Activated CD8-positive, alpha-beta T cell treated with anti-CD3 and anti-CD28 coated beads for 36 hours (primary cell): ENCODE measurements around the gene PRKAR2B. TPM values are rescaled to one million over a fixed set of nuclear protein-coding genes. Genes with fewer than 3 reads are reported as not detected.

Experiments
- ATAC-seq: fragments of 200-7000 bp; cut with Tn5 transposase; one replicate; pipeline ENCODE4 v1.10.0; 2021; ENCODE audit warnings: mild to moderate bottlenecking, moderate library complexity
- CTCF ChIA-PET: fragments of 350-600 bp; sonication (Branson Sonifier 250); formaldehyde crosslinking; loops from one replicate; lab custom pipeline; 2021; ENCODE audit warnings: antibody characterized with exemption; lab: Charles Lee
- POLR2A ChIA-PET: fragments of 350-600 bp; sonication (Branson Sonifier 250); formaldehyde crosslinking; loops from one replicate; lab custom pipeline; 2021; ENCODE audit warnings: antibody characterized with exemption; lab: Charles Lee
- DNase-seq: peaks from one replicate; pipeline ENCODE4 v3.0.0-alpha.2; 2020
- H3K27ac Mint-ChIP-seq: one replicate; pipeline ENCODE4 v1.8.0; 2021; ENCODE audit warnings: mild to moderate bottlenecking, mixed read lengths
- H3K27me3 Mint-ChIP-seq: one replicate; pipeline ENCODE4 v1.8.0; 2021; ENCODE audit warnings: mixed read lengths
- H3K36me3 Mint-ChIP-seq: one replicate; pipeline ENCODE4 v1.8.0; 2021; ENCODE audit warnings: low read depth, mixed read lengths
- H3K4me1 Mint-ChIP-seq: one replicate; pipeline ENCODE4 v1.8.0; 2021; ENCODE audit warnings: low read depth, mixed read lengths
- H3K4me3 Mint-ChIP-seq: one replicate; pipeline ENCODE4 v1.8.0; 2021; ENCODE audit warnings: mild to moderate bottlenecking, moderate library complexity, mixed read lengths
- H3K9me3 Mint-ChIP-seq: one replicate; pipeline ENCODE4 v1.8.0; 2021; ENCODE audit warnings: mixed read lengths
- intact Hi-C: fragments of 100-400 bp; cut with micrococcal nuclease; formaldehyde crosslinking; loops from one replicate; pipeline ENCODE4 v1.10.0; 2022
- total RNA-seq, 2 experiments: library from RNA; stranded (reverse); gene quantifications; one replicate each; pipeline ENCODE4 v1.2.3, GENCODE V29; 2021
- TF ChIP-seq, protein P1 (sequence below): fragments of 200-600 bp; IDR thresholded peaks from one replicate; pipeline ENCODE4 v1.8.0; 2022; ENCODE audit warnings: antibody characterized with exemption, mild to moderate bottlenecking

Gene PRKAR2B
- total RNA-seq, 2 experiments from 2014 or later, result 1.1 to 1.3 TPM

DNA sequence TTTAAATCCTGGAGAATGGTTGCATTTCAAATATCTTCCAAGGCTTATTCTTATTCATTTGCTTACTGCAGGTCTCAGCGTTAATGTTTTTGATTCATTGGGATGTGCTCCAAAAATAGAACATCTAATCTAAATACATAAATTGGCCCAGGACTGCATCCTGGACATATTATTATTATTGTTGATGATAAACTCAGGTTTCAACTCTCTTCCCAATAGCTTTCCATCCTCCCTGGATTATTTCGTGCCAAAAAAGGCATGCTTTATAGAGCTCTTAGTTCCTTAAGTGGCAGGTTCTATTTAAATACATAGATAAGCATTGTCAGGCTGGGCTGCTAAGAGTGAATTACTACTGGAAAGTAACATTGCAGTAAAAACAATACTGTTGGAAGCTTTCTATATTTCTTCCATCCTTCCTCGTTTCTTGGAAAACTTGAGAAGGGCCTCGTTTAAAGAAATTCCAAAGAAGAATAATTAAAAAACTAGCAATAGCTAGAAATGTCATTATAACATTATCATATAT, 14.7 kb upstream of the PRKAR2B start:
- TF ChIP-seq, protein P1, sequence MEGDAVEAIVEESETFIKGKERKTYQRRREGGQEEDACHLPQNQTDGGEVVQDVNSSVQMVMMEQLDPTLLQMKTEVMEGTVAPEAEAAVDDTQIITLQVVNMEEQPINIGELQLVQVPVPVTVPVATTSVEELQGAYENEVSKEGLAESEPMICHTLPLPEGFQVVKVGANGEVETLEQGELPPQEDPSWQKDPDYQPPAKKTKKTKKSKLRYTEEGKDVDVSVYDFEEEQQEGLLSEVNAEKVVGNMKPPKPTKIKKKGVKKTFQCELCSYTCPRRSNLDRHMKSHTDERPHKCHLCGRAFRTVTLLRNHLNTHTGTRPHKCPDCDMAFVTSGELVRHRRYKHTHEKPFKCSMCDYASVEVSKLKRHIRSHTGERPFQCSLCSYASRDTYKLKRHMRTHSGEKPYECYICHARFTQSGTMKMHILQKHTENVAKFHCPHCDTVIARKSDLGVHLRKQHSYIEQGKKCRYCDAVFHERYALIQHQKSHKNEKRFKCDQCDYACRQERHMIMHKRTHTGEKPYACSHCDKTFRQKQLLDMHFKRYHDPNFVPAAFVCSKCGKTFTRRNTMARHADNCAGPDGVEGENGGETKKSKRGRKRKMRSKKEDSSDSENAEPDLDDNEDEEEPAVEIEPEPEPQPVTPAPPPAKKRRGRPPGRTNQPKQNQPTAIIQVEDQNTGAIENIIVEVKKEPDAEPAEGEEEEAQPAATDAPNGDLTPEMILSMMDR, result no peak
- POLR2A ChIA-PET, result no interaction called here
- intact Hi-C loops, result no loop called here

DNA sequence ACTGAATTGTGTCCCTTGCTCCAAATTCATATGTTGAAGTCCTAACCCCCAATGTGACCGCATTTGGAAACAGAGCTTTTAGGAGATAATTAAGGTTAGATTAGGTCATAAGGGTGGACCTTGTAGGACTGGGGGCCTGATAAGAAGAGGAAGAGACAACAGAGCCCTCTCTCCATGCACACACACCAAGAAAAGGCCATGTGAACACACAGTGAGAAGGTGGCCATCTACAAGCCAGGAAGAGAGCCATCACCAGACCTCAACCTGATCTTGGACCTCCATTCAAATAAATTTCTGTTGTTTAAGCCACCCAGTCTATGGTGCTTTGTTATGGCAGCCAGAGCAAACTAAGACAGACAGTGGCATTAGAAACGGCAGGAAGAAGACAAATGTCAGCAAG, 12.5 kb upstream of the PRKAR2B start:
- intact Hi-C loops, result no loop called here
- Mint-ChIP-seq H3K27ac (no peak overlapping the region), H3K9me3 (peaks cover 3% of the 10 kb centered on the region), H3K4me3 (no peak overlapping the region), H3K4me1 (no peaks in the 10 kb centered on the region), H3K27me3 (no peaks in the 10 kb centered on the region), H3K36me3 (no peaks in the 10 kb centered on the region)
- TF ChIP-seq, protein P1, result no peak
- POLR2A ChIA-PET, result no interaction called here
- CTCF ChIA-PET, result no interaction called here
- ATAC-seq, result no peak
- no peak for DNase-seq

More for the DNA sequence above, 14.7 kb upstream of the PRKAR2B start:
- no peak for DNase-seq
- ATAC-seq, result no peak
- Mint-ChIP-seq H3K36me3 (no peaks in the 10 kb centered on the region), H3K4me1 (no peaks in the 10 kb centered on the region), H3K4me3 (no peak overlapping the region), H3K9me3 (no peaks in the 10 kb centered on the region), H3K27me3 (no peaks in the 10 kb centered on the region), H3K27ac (no peak overlapping the region)
- CTCF ChIA-PET, result no interaction called here

DNA sequence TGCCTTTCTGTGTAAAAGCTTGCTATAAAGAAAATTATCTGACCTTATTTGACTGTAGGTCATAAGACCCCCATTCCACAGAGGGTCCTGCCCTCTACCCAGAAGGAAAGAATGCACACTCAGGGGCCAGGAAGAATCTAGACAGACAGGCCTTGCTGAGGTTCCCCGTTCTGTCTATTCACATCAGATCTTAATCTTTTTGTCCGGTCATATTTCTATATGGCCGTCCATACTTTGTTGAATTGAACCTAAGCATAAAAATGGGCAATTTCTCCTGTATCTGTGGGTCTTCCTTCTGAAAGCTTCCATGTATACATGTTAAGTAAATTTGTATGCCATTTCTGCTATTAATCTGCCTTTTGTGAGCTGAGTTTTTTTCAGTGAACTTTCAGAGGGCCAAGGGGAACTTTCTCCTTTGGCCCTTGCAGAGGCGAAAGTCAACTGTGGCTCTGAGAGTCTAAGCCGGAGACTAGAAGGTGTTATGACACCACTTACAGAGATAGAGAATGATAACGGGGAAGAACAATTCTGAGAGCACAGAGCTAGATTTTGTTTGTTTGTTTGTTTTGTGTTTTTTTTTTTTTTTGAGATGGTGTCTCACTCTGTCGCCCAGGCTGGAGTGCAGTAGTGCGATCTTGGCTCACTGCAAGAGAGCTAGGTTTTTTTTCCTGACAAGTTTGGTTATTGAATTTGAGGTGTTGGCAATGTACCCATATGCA, 11.6 kb upstream of the PRKAR2B start:
- ChIA-PET CTCF (no interaction called here), POLR2A (interaction anchor here (0.8 kb wide), 1 partner anchor 266 kb away, joined by 3 read pairs; no protein-coding TSS in a partner anchor)
- Mint-ChIP-seq H3K9me3 (peaks cover 3% of the 10 kb centered on the region), H3K4me3 (no peak overlapping the region), H3K4me1 (no peaks in the 10 kb centered on the region), H3K27ac (no peak overlapping the region), H3K36me3 (no peaks in the 10 kb centered on the region), H3K27me3 (no peaks in the 10 kb centered on the region)
- TF ChIP-seq, protein P1, result no peak
- no peak for ATAC-seq
- intact Hi-C loops, result no loop called here
- no peak for DNase-seq

DNA sequence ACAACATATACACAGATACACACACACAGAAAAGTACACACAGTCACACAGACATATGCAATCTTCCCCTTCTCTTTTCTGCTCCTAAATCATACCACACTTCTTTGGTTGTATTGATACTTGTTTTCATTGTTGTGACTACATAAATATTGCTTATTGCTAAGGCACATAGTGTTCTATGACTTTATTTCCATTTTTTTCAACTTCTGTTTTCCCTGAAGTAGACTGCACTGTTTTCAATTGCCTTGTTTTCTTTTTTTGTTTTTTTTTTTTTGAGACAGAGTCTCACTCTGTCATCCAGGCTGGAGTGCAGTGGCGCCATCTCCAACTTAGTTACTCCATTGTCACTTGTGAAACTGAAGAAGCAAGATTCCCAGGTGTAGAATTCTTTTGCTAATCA, 10.0 kb upstream of the PRKAR2B start:
- Mint-ChIP-seq H3K36me3 (no peaks in the 10 kb centered on the region), H3K27ac (no peak overlapping the region), H3K9me3 (peaks cover 3% of the 10 kb centered on the region), H3K4me1 (no peaks in the 10 kb centered on the region), H3K27me3 (no peaks in the 10 kb centered on the region), H3K4me3 (no peak overlapping the region)
- intact Hi-C loops, result no loop called here
- ATAC-seq (no peak), DNase-seq (no peak)
- TF ChIP-seq, protein P1, result no peak
- POLR2A ChIA-PET, result no interaction called here
- CTCF ChIA-PET, result no interaction called here

DNA sequence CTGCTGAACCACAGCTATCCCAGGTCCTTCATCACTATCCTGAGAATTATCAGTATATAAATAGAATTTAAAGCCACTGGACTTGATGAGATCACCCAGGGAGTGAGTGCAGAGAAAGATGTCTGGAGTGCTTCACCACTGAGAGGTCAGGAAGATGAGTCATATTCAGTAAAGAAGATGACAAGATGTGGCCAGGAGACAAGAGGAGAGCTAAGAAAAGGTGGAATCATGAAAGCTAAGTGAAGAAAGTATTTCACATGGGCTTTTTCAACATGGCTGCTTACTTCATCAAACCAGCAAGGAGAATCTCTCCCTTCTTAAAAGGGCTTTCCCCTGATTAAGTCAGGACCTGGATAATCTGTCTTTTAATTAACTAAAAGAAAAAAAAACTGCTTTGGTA, 9.1 kb upstream of the PRKAR2B start:
- H3K27me3 Mint-ChIP-seq, result no peaks in the 10 kb centered on the region
- H3K9me3 Mint-ChIP-seq, result peaks cover 3% of the 10 kb centered on the region
- intact Hi-C loops, result no loop called here
- no peak for ATAC-seq
- DNase-seq, result no peak
- no peak overlapping the region for H3K4me3 Mint-ChIP-seq
- no peaks in the 10 kb centered on the region for H3K4me1 Mint-ChIP-seq
- TF ChIP-seq, protein P1, result no peak
- no peak overlapping the region for H3K27ac Mint-ChIP-seq
- CTCF ChIA-PET, result interaction anchor here (0.9 kb wide), 1 partner anchor 17 kb away, joined by 3 read pairs; no protein-coding TSS in a partner anchor
- no peaks in the 10 kb centered on the region for H3K36me3 Mint-ChIP-seq
- POLR2A ChIA-PET, result no interaction called here
